ENCODE results near the gene DUSP2.
A peak's percentile ranks its signal among the peaks of the same experiment; 100 is the strongest.

Gene DUSP2, protein sequence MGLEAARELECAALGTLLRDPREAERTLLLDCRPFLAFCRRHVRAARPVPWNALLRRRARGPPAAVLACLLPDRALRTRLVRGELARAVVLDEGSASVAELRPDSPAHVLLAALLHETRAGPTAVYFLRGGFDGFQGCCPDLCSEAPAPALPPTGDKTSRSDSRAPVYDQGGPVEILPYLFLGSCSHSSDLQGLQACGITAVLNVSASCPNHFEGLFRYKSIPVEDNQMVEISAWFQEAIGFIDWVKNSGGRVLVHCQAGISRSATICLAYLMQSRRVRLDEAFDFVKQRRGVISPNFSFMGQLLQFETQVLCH

DNA sequence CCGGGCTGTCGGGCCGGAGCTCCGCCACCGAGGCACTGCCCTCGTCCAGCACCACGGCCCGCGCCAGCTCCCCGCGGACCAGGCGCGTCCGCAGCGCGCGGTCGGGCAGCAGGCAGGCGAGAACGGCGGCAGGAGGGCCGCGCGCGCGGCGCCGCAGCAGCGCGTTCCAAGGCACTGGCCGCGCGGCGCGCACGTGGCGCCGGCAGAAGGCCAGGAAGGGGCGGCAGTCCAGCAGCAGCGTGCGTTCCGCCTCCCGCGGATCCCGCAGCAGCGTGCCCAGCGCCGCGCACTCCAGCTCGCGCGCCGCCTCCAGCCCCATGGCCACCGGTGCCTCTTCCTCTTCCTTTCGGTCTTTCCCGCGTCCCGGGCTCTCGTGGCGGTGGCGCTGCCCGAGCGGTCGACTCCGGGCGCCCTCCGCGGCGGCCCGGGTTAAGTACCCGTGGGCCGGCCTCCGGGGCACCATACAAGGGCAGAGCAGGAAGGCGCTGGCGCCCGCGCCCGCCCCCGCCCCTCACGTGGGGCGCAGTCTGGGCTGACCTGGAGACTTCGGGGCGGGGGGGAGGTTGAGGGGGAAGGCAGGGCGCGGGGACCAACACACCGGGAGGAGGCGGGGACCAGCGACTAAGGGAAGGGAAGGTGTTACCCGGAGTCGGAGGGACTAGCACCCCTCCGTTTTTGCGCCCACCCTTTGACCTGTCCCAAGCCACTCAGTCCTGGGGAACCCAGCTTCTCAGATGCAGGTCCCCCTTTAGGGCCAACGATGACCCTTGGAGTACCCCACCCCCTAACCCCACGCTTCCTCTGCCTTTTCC, at the start of gene DUSP2:
DUSP2 (minus strand) TSS at position 405 of the 812 bp plus-strand sequence; CDS start at position 319, 86 bp downstream.
- peak in 47 of 58 donors; percentile 28 to 82 (median 60) for DNase-seq

DNA sequence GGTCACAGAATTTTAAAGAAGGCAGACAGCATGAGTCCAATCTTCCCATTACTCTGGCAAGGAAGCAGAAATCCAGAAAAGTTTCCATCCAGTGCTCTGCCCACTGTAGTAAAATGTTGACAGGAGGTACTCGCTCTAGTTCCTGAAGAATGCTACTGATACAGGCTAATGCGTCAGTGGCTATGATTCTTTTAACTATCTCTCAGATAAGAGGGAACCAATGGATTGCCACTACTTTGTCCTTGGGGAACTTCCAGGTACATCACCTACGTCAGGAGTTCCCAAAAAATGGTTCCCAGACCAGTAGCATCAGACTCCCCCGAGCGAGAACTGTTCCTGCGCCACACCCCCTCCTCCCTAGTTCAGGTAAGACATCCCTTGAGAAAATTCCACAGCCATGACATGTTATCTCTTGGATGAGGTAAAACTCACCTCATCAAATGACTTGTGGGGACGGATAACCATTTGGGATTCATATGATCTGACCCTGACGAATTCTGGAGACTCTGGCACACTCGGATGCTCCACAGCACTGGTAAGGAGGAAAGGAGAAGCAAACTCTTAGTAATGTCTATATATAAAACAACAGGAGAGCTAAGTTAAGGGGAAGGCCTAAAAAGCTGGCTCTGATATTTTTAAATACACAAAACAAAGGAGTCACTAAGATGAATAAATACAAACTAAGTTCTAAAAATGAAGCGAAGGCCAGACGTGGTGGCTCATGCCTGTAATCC, 46.9 kb upstream of the DUSP2 start:
- no peak for DNase-seq

DNA sequence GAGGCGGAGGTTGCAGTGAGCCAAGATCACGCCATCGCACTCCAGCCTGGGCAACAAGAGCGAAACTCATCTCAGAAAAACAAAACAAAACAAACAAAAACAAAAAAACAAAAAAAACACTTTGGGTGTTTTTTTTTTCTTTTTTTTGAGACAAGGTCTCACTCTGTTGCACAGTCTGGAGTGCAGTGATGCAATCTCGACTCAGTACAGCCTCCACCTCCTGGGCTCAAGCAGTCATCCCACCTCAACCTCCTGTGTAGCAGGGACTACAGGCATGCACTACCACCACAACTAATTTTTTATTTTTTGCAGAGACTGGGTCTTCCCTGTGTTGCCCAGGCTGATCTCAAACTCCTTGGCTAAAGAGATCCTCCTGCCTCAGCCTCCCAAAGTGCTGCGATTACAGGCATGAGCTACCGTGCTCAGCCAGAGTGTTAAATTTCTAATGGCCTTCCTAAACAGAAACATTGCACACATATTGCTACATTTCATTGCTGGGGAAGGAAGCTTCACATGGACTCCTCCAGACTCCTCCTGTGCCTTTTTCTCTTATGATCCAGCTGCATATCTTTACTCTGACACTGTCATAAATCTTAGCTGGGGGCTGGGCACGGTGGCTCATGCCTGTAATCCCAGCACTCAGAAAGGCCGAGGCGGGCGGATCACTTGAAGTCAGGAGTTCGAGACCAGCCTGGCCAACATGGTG, 43.7 kb upstream of the DUSP2 start:
- DNase-seq, result no peak

DNA sequence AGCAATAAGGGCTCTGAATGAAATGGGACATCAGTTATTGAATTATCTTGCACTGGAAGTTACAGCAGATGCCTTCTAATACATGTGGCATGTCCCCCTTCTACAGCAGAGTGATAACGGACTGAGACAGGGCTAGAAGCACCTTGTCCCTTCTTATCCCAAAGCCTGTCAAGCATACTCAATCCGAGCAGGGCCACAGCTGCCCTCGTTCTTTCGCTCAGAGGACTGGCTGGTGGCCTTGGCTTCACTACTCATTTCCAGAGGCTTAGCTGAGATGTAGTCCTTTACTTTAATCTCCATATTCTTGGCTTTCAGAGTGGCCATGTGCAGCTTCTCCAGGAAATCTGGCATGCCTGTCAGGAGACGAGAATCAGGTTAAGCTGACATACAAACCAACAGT, 41.3 kb upstream of the DUSP2 start:
- DNase-seq, result no peak

DNA sequence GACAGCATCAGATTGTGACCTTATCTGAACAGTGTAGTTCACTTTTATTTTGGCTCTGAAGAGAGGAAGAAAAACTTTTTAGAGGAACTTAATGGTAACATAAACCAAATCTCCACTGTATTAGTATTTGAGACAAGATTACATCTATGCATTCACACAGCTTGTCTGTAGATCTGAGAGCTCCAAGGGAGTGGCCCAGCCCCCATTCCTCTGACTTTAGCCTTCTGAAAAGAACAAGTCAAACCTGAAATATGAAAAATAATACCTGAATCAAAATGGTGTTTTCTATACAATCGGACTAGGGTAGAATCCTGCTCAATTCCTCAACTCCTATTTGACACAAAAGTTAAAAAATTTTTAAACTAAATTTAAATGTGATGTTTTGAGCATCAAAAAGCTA, 40.3 kb upstream of the DUSP2 start:
- no peak for DNase-seq

DNA sequence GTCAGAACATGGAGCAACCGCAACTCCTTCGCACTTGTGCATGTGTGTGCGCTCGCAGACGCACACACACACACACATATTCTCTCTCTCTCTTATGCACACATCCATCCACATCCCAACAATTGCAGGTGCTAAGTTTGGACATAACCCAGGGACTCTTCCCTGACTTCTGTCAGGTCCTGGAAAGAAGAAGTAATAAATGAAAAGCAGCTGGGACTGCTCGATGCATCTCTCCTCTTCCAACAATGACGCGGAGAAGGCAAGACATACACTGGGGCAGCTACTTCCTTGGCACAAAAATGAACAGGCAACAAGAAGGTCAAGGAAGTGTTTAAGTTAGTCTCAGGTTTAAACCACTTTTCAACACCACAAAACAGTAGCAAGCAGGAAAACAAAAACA, 39.7 kb upstream of the DUSP2 start:
- DNase-seq, result no peak

DNA sequence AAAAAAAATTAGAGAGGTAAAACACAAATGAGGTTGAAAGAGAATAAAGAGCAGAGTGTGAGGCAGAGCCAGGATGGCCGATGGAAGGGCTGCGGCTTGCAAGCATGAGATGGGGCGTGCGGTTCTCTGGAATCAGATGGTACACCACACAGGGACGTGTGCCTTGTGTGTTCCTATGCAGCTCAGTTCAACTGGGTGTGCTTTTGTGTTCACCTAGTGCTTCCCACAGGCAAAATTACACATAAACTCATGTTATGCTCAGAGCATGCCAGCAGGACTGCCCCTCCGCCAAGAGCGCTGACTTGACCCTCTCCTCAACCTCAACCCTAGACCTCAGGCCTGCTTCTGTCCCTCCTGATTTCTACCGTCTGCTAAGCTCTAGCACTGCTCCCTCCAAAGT, 38.9 kb upstream of the DUSP2 start:
- DNase-seq, result no peak

DNA sequence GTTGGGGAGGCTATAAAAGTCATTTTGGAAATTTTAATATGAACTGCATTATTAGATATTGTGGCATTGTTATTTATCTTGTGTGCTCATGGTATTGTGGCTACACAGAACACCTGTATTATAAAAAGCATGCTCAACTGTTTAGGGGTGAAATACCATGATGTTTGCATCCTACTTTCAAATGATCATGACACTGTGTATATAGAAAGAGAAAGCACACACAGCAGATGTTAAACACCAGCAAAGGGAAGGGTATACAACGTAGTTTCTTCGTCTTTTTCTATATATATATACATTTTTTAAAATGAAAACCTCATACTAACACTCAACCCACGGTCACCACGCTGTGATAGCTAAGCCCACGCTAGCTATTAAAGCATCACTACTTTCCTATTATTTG, 36.3 kb upstream of the DUSP2 start:
- no peak for DNase-seq

DNA sequence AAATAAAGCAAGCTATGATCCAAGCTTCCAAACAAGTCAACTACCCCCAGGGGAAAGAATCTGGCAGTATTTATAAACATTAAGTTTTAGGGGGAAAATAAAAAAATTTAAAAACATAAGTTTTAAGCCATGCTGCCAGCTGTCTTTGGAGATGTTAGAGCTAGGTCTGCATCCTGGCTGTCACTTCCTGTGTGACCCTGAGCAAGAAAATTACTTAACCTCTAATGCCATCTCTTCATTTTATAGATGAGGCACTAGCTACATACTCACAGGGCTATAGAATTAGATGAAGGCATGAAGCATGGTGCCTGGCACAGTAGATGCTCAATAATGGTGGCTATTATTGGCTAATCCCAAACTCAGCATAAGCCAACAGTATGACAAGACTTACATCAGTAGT, 35.3 kb upstream of the DUSP2 start:
- no peak for DNase-seq

DNA sequence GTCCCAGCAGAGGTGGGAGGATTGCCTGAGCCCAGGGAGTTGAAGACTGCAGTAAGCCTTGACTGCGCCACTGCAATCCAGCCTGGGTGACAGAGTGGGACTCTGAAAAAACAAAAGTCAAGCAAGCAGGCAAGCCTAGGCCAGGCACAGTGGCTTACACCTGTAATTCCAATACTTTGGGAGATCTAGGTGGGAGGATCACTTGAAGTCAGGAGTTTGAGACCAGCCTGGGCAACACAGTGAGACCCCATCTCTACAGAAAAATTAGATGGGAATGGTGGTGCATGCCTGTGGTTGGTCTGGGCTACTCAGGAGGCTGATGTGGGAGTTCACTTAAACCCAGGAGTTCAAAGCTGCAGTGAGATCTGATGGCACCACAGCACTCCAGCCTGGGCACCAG, 34.8 kb upstream of the DUSP2 start:
- no peak for DNase-seq

DNA sequence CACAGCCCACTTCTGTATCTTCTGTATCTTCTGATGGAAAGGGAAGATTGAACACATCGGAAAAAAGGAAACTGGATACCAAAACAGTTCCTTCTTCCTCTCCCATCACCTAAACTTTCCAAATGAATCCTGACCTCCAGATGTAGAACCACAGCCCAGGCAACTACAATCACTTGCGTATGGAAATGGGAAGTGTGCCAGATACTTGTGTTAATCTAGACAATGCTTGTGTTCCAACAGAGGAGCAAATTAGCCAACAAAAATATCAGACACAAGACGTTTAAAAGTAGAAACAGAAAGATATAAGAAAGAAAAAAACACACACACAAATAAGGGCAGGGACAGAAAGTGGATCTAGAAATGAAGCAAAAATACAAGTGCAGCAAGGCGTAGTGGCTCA, 31.4 kb upstream of the DUSP2 start:
- DNase-seq, result no peak

DNA sequence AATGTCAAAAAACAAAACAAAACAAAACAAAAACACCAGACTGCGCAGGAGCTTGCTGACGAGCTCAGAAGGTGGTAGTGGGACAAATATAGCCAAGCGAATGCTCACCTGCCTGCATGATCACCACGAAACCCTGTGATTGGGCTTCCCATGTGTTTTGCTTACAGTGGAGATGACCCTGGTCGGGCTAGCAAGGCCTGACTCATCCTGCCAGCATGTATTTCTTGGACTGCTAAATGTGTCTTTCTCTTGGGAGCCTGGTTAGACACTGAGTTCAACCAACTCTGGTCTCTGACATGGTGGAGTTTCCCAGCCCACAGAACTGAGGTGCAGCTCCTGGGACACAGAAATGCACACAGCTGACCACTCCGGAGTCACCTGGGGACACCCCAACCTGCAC, 30.7 kb upstream of the DUSP2 start:
- DNase-seq, result no peak

DNA sequence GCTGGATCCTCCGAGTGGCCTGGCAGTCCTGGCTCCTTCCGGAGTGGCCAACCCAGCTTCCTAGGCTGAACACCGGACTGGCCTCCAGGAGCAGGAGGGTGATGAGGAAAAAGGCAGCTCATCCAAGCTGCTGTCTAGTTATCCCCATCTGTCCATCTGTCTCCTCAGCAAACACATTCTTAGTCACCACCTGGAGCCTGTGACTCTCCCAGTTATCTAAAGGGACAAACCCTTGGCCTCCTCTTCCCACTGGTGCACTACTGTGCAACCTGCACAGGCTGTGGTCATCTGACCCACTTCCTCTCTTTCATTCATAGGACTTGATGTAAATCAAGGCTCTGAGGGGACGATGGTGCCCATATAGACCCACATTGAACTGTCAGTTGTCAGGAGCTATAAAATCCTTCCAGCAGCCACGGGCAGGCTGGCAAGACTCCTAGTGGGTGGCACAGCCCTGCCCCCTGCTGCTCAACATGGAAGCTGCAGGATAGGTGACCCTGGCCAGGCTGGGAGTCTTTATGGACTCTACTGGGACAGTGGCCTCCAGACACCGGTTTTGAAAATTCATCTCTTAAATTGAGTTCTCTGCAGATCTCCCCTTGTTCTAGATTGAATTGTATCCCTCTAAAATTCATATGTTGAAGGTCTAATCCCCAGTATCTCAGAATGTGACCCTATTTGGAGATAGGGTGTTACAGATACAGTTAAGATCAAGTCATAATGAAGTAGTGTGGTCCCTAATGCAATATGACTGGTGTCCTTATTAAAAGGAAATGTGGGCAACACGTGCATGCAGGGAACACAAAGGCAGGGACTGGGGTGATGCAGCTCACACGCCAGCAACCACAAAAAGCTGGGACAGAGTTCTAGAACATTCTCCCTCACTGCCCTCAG, 29.3 kb upstream of the DUSP2 start:
- DNase-seq, result peak in 54 of 58 donors; percentile 6 to 80 (median 60)

DNA sequence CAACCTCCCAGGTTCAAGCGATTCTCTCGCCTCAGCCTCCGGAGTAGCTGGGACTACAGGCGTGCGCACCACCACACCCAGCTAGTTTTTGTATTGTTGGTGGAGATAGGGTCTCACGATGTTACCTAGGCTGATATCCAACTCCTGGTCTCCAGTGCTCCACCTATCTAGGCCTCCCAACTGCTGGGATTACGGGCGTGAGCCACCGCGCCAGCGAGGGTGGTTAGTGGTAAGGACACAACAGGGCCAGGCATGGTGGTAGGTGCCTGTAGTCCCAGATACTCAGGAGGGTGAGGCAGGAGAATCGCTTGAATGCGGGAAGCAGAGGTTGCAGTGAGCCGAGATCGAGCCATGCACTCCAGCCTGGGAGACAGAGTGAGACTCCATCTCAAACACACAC, 26.6 kb upstream of the DUSP2 start:
- no peak for DNase-seq

DNA sequence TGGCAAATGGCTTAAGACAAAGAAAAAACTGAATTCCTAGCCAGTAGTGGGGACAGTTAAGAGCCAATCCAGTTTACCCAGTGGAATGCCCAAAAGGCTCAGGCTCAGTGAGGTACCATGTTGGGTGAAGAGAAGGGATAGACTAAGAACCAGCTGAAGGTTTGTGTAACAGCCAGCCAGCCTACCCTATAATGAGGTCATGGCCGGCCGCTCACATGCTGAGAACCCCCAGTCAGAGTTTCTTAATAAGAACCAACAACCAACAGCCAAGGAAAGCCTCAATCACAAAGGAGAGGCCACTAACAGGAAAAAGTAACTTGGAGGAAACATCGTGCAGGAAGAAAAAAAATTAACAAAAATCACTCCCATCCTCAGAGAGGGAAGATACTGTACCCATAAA, 25.4 kb upstream of the DUSP2 start:
- no peak for DNase-seq

DNA sequence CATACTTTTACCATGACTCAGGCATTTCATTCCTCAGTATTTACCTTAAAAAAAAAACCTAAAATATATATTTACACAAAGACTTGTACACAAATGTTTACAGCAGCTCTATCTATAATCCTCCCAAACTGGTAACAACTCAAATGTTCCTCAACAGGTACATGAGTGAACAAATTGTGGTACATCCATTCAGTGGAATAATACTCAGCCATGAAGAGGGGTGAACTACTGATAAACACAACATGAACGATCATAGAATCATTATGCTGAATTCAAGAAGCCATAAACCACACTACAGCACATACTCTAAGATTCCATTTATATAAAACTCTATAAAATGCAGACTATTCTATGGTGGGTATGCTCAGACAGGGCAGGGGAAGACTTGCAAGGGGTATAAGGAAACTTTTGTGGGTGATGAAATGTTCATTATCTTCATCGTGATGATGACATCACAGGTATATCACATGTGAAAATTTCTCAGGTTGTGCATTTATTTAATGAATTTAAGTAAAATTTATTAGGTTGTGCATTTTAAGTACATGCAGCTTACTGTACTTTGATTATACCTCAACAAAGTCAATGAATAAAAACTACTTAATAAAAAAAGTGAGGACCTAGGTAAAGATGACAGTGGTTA, 24.7 kb upstream of the DUSP2 start:
- no peak for DNase-seq

DNA sequence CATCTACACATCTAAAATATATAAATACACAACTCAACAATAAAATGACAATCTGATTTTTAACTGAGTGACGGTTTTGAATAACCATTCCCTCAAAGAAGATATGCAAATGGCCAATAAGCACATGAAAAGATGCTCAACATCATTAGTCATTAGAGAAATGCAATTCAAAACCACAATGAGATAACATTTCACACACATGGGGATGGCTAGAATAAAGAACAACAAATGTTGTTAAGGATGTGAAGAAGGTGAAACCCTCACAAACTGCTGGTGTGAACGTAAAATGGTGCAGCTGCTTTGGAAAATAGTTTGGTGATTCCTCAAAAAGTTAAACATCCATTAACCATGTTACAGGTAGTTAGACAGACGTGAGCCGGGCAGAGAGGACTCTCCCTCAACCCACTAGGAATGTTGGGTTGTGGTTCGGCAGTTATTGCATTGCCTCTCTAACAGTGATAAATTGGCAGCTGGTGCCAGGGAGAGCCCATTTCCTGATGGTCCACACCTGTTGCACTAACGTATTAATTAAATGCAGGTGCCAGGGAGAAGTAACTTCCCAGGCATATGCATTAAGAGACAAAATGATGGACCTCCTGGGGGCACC, 22.3 kb upstream of the DUSP2 start:
- DNase-seq, result no peak

DNA sequence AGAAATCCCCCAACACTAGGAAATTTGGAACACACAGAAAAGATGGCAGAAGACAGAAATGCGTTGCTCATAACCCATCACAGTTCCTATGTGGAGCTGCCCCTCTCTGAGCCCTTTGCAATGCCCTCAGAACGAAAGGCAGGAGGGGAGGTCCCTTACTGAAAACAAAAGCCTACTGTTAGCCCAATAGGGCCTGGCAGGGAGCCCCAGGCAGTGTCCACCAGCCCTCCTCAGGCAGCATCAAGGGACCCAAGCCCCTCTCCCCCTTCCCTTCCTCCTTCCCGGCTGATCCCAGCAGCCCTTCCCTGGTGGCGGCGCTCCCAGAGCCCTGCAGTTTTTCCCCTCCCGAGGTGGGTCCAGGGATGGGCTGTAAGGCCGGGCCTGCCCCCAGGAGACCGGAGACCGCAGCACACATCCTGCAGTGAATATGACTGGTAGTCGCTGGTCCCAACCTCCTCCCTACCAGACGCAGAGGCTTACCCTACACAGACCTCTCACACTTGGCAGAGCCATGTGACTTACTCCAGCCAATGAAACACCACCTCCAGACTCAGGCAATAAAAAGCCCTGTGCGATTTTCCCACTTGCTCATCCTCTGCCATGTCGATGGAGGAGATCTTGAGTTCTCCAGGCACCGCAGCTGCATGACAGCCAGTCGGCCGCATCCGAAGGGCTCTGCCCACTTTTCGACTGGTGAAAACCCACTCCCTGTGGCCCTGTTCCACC, 19.4 kb upstream of the DUSP2 start:
- peak in 37 of 58 donors; percentile 6 to 89 (median 58) for DNase-seq
